ENCODE results near the gene RAC3. TPM values are rescaled to one million over a fixed set of nuclear protein-coding genes. Genes with fewer than 3 reads are reported as not detected.

RAC3 gene
- total and polyA plus RNA-seq, 2 of the 8 experiments (the other 6 are each of a cell fraction or from before 2014, with no cell fraction given) = 177 to 299 TPM

- H4K5ac ChIP-seq (ENCODE audit: insufficient read length, low read depth, low read length) = no peak overlapping the region
- no peak for TF ChIP-seq TAF7 (optimal IDR thresholded peaks at IDR 0.05; ENCODE audit: borderline replicate concordance, low read depth, low read length)
- TF ChIP-seq RFX5 (IDR thresholded peaks at IDR 0.05; ENCODE audit: borderline replicate concordance, low read depth, low read length) = no peak
- no peak for TF ChIP-seq MAX (IDR thresholded peaks at IDR 0.05)
- TF ChIP-seq SIX5 (IDR thresholded peaks at IDR 0.05; ENCODE audit: low read depth, low read length) = no peak
- TF ChIP-seq GABPA (IDR thresholded peaks at IDR 0.05; ENCODE audit: borderline replicate concordance, insufficient read depth, low read length) = no peak
- TF ChIP-seq TAF1 (IDR thresholded peaks at IDR 0.05; ENCODE audit: low read depth, low read length) = no peak
- TF ChIP-seq CEBPB (IDR thresholded peaks at IDR 0.05; ENCODE audit: low read depth, low read length) = no peak
- TF ChIP-seq CTBP2 (IDR thresholded peaks at IDR 0.05; ENCODE audit: borderline replicate concordance, insufficient read depth, insufficient read length, low read length) = no peak
- TF ChIP-seq, protein P1, sequence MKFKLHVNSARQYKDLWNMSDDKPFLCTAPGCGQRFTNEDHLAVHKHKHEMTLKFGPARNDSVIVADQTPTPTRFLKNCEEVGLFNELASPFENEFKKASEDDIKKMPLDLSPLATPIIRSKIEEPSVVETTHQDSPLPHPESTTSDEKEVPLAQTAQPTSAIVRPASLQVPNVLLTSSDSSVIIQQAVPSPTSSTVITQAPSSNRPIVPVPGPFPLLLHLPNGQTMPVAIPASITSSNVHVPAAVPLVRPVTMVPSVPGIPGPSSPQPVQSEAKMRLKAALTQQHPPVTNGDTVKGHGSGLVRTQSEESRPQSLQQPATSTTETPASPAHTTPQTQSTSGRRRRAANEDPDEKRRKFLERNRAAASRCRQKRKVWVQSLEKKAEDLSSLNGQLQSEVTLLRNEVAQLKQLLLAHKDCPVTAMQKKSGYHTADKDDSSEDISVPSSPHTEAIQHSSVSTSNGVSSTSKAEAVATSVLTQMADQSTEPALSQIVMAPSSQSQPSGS (IDR thresholded peaks at IDR 0.05; ENCODE audit: low read length) = no peak
These were observed 40.4 kb upstream of the RAC3 start for GRCh38 chr17:81990836-81991683.

More at GRCh38 chr17:81990836-81991683, 40.4 kb upstream of the RAC3 start:
- H3K23me2 ChIP-seq (ENCODE audit: low read depth, low read length) = no peaks in the 10 kb centered on the region
- peaks cover 9% of the 10 kb centered on the region for H3K79me1 ChIP-seq (ENCODE audit: low read depth, low read length)
- H2BK15ac ChIP-seq (ENCODE audit: low read length) = no peak overlapping the region
- H3K18ac ChIP-seq (ENCODE audit: extremely low read depth, low read length) = peak overlapping the region; percentile 7; the same call in 1 of the 2 replicates
- H3K27ac ChIP-seq (ENCODE audit: low read depth, low read length) = no peak overlapping the region
- FAIRE-seq = no peak
- H3K36me3 ChIP-seq (ENCODE audit: control insufficient read depth in 2 of 4, insufficient read depth in 4 of 4, low read length in 3 of 4) = peaks cover 0 to 8% (median under 1%) of the 10 kb centered on the region in 4 experiments; a peak in 3 of 8 replicates
- no peak overlapping the region for H2AFZ ChIP-seq (ENCODE audit: low read length)
- no peak for DNase-seq (ENCODE audit: low read depth in 1 of 2, low spot score in 2 of 2)
- H3K4me1 ChIP-seq (replicated peaks in 1 of 4; ENCODE audit: control insufficient read depth in 3 of 4, insufficient read depth in 4 of 4, low read length in 3 of 4) = peaks cover 0 to 31% (median 27%) of the 10 kb centered on the region in 4 experiments; a peak in 6 of 7 replicates
- H3K9ac ChIP-seq (replicated peaks in 1 of 4; ENCODE audit: extremely low read depth in 1 of 4, low read depth in 3 of 4, low read length in 3 of 4) = peak overlapping the region in 1 of 4 experiments; percentile 10; a peak in 2 of 7 replicates
- H2BK20ac ChIP-seq (ENCODE audit: low read length) = no peak overlapping the region
- WGBS, 2 experiments (ENCODE audit: extremely low coverage in 1 of 2, insufficient coverage in 1 of 2, insufficient read length in 1 of 2, insufficient replicate concordance in 2 of 2, low coverage in 1 of 2, low lambda C conversion rate in 2 of 2, missing lambda C conversion rate in 1 of 2) = 90% methylated on average over 25 of the region's 25 CpGs; no CpG with 5 or more reads in 1 of the 2 experiments
- no peak overlapping the region for H3K14ac ChIP-seq (ENCODE audit: insufficient read length)
- peaks cover 0 to 3% of the 10 kb centered on the region in 2 experiments; a peak in 1 of 4 replicates for H3K79me2 ChIP-seq (ENCODE audit: control insufficient read depth in 1 of 2, insufficient read depth in 2 of 2, low read length in 2 of 2)
- peaks cover 3 to 16% of the 10 kb centered on the region in 2 experiments for H4K20me1 ChIP-seq (replicated peaks in 1 of 2; ENCODE audit: control insufficient read depth in 1 of 2, insufficient read depth in 2 of 2, low read length in 2 of 2)
- peak overlapping the region; percentile 73 for H4K91ac ChIP-seq (replicated peaks; ENCODE audit: insufficient read length, low read length)
- no peak overlapping the region for H2BK120ac ChIP-seq (replicated peaks; ENCODE audit: low read depth, low read length)
- peak overlapping the region; percentile 85 for H3K4ac ChIP-seq (replicated peaks; ENCODE audit: insufficient read length, low read depth, low read length)
- no peak overlapping the region for H3K56ac ChIP-seq (replicated peaks; ENCODE audit: insufficient read length, low read depth, low read length)
- H3K4me3 ChIP-seq (ENCODE audit: extremely low read depth in 1 of 4, insufficient read depth in 2 of 4, low read depth in 3 of 4, low read length in 4 of 4) = no peak overlapping the region
- H2BK5ac ChIP-seq (ENCODE audit: low read depth, low read length) = peak overlapping the region; percentile 63; the same call in 1 of the 2 replicates
- no peaks in the 10 kb centered on the region for H3K27me3 ChIP-seq (replicated peaks in 1 of 4; ENCODE audit: control insufficient read depth in 3 of 4, extremely low read depth in 1 of 4, insufficient read depth in 3 of 4, low read length in 3 of 4)
- H2BK12ac ChIP-seq (ENCODE audit: low read depth, low read length) = no peak overlapping the region
- H3K4me2 ChIP-seq (ENCODE audit: insufficient read depth in 1 of 2, low read depth in 2 of 2, low read length in 2 of 2) = no peak overlapping the region
- ChIA-PET CTCF (ENCODE audit: partially characterized antibody) (interaction anchor here (0.6 to 1.8 kb wide), 8 partner anchors 11 to 1712 kb away, joined by 3 to 12 read pairs (median 4); no protein-coding TSS in a partner anchor), POLR2A (ENCODE audit: partially characterized antibody) (interaction anchor here (0.8 to 5.1 kb wide), 9 partner anchors 9 to 68 kb away, joined by 3 to 40 read pairs (median 5); partner anchors contain the start of gene ASPSCR1)
- H2AK5ac ChIP-seq (ENCODE audit: low read depth, low read length) = no peak overlapping the region; the same call in 1 of the 2 replicates
- 0 out of 2 replicates have a peak overlapping the region, but pooled peaks have one; percentile 8 for H4K8ac ChIP-seq (ENCODE audit: extremely low read depth, insufficient read depth, low read length)
- no peak overlapping the region for H3K23ac ChIP-seq (ENCODE audit: insufficient read length)
- no peaks in the 10 kb centered on the region for H3K9me3 ChIP-seq (ENCODE audit: insufficient read depth in 2 of 2, low read depth in 1 of 2, low read length in 1 of 2)

All from H1 (cell line).